NCI-H187 treated with DMSO at 0.1 percent for 48 hours (cell line): ENCODE measurements around the gene CES2.
"Not testable (repeated sequence)": the region's sequence is repeated elsewhere in the genome, so short reads cannot be mapped to it uniquely, and the experiment has no call there.

Source experiments
- DNase-seq: peaks from one replicate; lab custom pipeline; 2025; lab: John Stamatoyannopoulos, UW

The CES2 gene

DNA sequence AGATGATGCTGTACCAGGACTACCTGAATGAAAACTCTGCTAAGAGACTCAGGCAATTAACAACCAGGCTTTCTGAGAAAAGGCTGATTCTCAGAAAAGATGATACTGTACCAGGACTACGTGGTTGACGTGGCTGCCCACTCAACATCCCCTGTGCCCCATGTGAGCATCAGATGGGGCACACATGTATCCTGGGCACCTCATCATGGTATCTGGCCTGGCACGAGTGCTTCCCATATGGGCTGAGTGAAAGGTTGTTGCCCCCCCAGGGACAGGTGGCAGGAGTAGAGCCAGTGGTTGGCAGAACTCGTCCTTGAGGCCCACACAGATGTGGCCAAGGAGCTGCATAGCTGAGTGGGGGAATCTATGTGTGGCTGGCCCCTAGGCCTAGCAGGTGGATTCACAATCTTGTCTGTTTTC, 49.6 kb downstream of the CES2 start:
- DNase-seq, result no peak

DNA sequence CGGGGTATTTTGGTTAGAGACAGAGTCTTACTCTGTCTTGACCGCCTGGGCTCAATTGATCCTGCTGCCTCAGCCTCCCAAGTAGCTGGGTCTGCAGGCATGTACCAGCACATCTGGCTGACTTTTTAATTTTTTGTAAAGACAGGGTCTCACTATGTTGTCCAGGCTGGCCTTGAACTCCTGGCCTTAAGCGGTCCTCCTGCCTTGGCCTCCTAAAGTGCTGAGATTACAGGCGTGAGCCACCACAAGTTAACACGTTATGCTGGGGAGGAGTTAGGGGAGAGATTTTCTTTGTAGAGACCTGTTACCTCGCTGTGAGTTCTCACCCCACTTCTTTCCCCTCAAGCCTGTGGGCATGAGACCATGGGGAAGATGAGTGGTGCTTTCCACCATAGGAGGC, 51.2 kb downstream of the CES2 start:
- DNase-seq, result no peak

DNA sequence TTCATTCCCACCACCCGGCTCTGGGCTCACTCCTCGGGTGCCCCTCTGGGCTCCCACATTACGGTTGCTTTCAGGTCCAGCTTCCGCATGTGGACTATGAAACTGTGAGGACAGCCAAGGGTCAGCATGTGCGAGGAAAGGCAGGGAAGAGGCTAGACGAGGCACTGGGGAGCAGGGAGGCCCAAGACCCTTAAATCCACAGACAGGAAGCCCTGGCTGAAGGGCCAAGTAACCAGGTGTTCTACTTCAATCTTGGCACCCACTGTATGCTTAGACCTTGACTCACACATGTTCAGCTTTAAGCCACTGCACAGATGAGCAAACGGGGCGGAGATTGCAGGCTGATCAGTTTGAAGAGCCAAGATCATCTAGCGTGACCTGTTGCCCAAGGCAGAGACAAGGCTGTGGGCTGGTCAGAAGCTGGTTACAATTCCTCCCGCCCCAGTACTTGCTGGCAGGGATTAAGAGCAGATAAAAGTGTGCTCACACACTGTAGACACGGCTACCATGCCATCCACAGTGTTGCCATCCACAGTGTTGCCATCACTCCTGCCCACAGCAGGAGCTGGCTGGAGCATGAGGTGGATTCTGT, 53.0 kb downstream of the CES2 start, which contains the start of gene CES4A:
Gene CES4A, plus strand, starts transcription at position 393 of the 592 bp plus-strand sequence. Its CDS starts 184 bp downstream, at position 577.
- DNase-seq, result no peak

DNA sequence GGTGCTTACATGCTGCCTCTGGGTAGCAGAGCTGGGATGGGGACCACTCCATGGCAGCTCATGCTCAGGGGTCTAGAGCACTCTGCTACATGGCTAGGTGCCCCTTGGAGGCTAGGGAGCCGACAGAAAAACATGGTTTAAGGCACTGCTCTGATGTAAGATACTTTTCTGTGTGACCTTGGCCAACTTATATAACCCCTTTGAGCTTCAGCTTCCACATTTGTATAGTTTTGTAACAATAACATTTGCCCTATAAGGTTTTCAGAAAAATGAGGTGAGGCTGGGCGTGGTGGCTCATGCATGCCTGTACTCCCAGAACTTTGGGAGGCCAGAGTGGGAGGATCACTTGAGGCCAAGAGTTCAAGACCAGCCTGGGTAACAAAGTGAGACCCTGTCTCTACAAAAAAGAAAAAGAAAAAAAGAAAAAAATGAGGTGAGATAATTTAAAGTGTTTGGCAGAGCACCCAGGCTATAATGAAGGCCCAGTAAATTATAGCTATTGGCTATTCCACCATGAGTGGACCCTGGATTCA, 56.3 kb downstream of the CES2 start:
- no peak for DNase-seq

DNA sequence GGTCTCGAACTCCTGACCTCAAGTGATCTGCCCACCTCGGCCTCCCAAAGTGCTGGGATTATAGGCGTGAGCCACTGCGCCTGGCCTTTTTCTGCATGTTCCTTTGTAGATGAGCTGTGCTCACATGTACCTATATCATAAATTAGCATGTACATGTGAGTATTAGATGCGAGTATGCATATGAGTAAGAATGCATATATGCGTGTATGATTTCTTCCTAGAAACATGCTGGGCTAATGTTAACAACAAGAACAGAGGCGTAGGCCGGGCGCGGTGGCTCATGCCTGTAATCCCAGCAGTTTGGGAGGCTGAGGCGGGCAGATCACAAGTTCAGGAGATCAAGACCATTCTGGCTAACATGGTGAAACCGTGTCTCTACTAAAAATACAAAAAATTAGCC, 58.2 kb downstream of the CES2 start:
- DNase-seq, result not testable (repeated sequence)
